GM21526 (cell line): ENCODE data around the gene KIF18B.

Experiments used
- ATAC-seq: cut with Tn5 transposase; IDR thresholded peaks from one replicate; pipeline ENCODE4 v1.9.1; 2021; ENCODE audit warnings: moderate library complexity; ENCODE audit not compliant: unreplicated experiment, low FRiP score

The KIF18B gene

DNA sequence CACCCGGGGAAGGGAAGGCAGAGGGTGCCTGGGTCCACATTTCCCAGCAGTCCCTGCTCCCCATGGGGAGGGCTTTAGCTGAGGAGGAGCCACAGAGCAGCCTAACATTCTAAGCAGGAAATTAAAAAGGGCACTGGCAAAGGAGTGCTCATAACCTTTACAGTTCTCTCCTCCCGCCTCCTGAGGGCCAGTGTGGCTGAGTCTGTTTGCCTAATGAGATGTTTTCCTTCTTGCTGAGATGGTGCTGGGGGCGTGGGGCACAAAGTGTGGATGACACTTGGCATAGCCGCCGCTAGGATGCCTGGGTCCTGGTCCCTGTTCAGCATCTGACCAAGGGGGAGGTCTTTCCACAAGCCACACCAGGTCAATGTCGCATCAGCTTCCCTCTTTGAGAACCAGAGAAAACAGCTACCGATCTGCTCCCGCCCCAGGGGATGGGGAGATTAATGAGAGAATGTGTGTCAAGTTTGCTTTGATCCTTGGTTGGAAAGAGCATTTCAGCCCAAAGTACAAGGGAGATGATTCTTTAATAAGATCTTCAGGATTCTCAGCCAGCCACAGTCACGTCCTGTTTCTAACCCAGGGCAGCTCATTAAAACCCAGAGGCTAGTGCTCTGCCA is 5.8 kb downstream of the KIF18B start:
- ATAC-seq, result no peak

DNA sequence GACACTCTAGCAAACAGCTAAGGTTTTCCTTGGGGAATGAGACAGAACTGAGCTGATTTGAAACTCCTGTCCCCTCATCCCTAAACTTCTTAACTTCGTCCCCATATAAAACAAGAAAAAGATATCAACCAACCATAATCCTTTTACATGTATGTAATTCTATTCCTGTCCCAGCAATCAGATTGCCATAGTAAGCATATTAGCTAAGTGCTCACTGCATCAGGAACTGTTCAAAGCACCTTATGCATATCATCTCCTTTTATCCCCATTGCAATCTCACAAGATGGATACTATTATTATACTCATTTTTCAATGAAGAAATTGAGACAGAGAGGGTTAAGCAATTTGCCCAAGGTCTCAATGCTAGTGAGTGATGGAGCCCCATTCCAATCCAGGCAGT is 6.8 kb downstream of the KIF18B start:
- no peak for ATAC-seq

DNA sequence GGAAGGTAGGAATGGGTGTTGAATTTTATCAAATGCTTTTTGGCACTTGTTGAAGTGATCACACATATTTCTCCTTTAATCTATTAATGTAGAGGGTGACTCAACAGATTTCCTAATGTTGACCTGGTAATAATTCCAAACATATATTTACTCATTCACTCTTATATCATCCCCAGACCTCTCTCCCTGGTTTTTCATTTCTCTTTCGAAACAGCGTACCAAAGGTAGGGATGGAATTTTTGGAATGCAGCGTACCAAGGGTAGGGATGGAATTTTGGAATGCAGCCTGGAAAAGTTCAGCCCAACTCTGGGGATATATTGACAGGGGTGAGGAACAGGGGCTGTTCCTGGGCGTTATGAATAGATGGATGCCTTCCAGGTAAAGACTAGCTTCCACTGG is 7.3 kb downstream of the KIF18B start:
- ATAC-seq, result no peak

- ATAC-seq, result no peak
These were observed 12.5 kb downstream of the KIF18B start for GRCh38 chr17:44935116-44935515.

- ATAC-seq, result no peak
These were observed 12.8 kb downstream of the KIF18B start for GRCh38 chr17:44934745-44935105.

DNA sequence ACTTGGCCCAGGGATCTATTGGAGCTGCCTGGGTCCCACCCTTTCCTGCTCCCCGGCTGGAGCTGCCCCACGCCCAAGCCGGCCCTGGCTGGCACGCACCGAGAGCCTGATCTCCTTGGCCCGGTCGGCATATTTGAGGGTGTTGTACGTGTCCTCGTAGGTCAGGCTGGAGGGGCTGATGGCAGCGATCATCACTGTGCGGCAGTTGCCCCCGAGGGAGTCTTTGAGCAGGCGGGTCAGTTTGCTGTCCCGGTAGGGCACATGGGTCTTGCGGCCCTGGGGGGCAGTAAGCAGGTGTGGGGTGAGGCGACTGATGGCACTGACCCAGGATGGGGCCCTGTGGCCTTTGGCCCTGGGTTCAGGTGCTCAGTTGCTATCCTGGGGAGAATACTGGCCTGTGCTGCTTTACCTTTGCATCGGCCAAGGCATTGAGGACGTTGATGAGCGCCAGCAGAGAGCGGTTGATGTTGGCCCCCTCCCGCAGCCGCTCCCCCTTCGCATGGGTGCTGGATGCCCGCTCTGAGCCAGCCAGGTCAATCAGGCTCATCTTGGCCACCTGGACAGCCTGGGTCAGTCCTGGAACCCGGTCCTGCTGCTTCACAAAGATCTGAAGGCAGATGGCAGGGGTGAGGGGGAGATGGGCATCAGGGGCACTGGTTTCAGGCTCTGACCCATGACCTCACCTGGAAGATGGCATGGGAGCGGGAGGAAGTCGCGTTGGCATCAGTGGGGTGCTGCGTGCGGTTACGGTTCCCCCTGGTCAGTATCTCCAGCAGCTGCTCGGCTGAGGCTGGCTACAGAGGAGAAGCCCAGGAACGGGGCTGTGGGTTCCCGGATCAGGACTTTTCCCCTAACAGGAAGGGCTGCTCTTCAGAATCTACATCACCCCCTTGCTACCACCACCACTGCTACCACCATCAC is 13.5 kb downstream of the KIF18B start:
- ATAC-seq, result no peak

DNA sequence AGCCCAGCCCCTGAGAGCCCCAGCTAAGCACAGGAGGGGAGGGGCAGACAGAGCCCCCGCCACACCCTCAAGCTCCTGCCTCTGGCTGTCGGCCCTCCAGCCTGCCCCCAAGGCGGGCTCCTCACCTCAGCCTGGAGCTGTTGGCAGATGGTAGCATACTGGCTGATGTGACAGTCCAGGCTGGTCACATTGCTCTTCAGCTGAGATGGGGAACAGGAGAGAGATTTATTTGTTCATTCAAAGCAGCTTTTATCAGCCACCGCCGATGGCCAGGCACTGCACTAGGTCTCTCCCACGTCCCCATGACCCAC is 14.8 kb downstream of the KIF18B start:
- ATAC-seq, result no peak

- ATAC-seq, result no peak
These were observed 15.3 kb downstream of the KIF18B start for GRCh38 chr17:44932096-44932786.

DNA sequence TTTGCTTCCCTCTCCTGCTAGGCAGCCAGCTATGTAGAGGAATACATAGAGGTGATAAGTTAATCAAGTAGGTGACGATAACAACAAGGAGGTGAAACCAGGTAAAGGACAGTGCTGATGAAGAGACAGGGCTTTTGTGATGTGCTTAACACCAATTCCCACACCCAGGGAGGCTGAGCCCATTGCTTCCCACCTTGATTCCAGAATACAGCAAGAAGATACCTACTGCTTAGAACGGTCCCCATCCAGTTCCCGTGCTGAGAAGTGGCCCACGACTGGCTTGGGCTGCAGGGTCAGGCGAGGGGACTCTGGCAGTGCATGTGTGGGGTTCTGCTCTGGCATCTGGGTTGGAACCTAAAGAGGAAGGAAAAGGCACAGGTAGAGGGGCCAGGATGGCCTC is 16.2 kb downstream of the KIF18B start:
- ATAC-seq, result no peak

- no peak for ATAC-seq
These were observed 16.9 kb downstream of the KIF18B start for GRCh38 chr17:44930667-44931066.

GRCh38 chr17:44928950-44929720 is 18.4 kb downstream of the KIF18B start:
- ATAC-seq, result no peak

DNA sequence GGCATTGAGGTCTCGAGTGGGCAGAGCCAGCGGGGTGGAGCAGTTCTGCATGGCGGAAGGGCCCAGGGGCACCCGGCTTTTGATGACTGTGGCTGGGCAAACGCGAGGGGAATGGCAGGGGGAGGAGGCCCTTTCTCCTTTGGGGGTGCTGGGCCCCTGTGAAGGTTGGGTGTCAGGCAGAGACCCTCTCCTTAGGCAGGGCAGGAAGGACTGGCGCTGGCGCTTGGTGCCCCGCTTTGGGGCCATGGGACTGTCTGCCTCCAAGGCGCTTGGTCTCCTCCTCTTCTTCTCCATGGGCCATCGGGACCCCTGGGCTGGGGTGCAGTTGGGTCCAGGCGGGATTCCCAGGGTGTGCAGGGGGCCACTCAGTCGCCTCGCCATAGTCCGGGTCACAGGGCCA is 19.4 kb downstream of the KIF18B start:
- ATAC-seq, result no peak

- no peak for ATAC-seq
These were observed 19.9 kb downstream of the KIF18B start for GRCh38 chr17:44927696-44928095.

- no peak for ATAC-seq
These were observed 20.6 kb downstream of the KIF18B start for GRCh38 chr17:44926821-44927525.

- no peak for ATAC-seq
These were observed 21.6 kb downstream of the KIF18B start for GRCh38 chr17:44925731-44926697.

GRCh38 chr17:44924107-44924544 is 23.4 kb downstream of the KIF18B start:
- no peak for ATAC-seq

- no peak for ATAC-seq
These were observed 24.7 kb downstream of the KIF18B start for GRCh38 chr17:44922746-44923470.

DNA sequence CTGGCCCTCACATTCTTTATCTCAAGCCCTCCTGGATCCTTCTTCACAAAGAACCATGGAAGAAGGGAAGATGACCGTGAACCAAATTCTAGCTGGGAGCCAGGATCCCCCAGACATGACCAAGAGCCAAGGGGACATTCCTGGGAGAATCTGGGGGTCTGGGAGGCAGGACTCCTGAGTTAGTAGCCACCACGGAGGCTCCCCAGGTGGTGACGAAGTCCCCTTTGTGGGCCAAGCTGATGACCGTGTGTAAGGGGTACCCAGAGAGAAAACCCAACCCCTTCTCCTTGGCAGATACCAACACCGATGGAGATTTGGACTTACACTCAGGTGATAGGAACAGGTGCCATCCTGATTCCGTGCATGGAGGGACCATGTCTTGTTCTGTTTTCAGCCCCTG is 25.4 kb downstream of the KIF18B start:
- no peak for ATAC-seq
